ENCODE data around the gene RNU1-2.
A peak's percentile ranks its signal among the peaks of the same experiment; 100 is the strongest.
"Not testable (repeated sequence)": the region's sequence is repeated elsewhere in the genome, so short reads cannot be mapped to it uniquely, and the experiment has no call there.

Gene RNU1-2

GRCh38 chr1:16906873-16907272 is 11.1 kb downstream of the RNU1-2 start:
- TF ChIP-seq CTCF (IDR thresholded peaks at IDR 0.05; ENCODE audit: insufficient read depth, low read depth, low read length, missing control alignments), result no peak
- no peak for DNase-seq (ENCODE audit: low read depth)
- H3K4me3 ChIP-seq (ENCODE audit: low read length), result no peak overlapping the region

GRCh38 chr1:16907870-16908758 is 12.3 kb downstream of the RNU1-2 start:
- no peak for DNase-seq (ENCODE audit: low read depth)
- no peak overlapping the region for H3K4me3 ChIP-seq (ENCODE audit: low read length)
- TF ChIP-seq CTCF (IDR thresholded peaks at IDR 0.05; ENCODE audit: insufficient read depth, low read depth, low read length, missing control alignments), result no peak

GRCh38 chr1:16911851-16912721 is 16.3 kb downstream of the RNU1-2 start:
- not testable (repeated sequence) for DNase-seq (ENCODE audit: low read depth); H3K4me3 ChIP-seq (ENCODE audit: low read length)

GRCh38 chr1:16912742-16913141 is 17.0 kb downstream of the RNU1-2 start:
- not testable (repeated sequence) for H3K4me3 ChIP-seq (ENCODE audit: low read length); DNase-seq (ENCODE audit: low read depth)

- H3K4me3 ChIP-seq (ENCODE audit: low read length), result peak overlapping the region; percentile 67
- DNase-seq (ENCODE audit: low read depth), result no peak
- TF ChIP-seq CTCF (IDR thresholded peaks at IDR 0.05; ENCODE audit: insufficient read depth, low read depth, low read length, missing control alignments), result no peak
These were observed 17.5 kb downstream of the RNU1-2 start for GRCh38 chr1:16913181-16913832.

GRCh38 chr1:16913833-16914662 is 18.3 kb downstream of the RNU1-2 start:
- DNase-seq (ENCODE audit: low read depth), result peak; percentile 98
- TF ChIP-seq CTCF (IDR thresholded peaks at IDR 0.05; ENCODE audit: insufficient read depth, low read depth, low read length, missing control alignments), result no peak
- peak overlapping the region; percentile 67 for H3K4me3 ChIP-seq (ENCODE audit: low read length)

GRCh38 chr1:16914928-16915626 is 19.3 kb downstream of the RNU1-2 start:
- DNase-seq (ENCODE audit: low read depth), result not testable (repeated sequence)
- H3K4me3 ChIP-seq (ENCODE audit: low read length), result peak overlapping the region; percentile 61
